CD4-positive, alpha-beta T cell (primary cell): ENCODE measurements around the gene LMTK3. TPM values are rescaled to one million over a fixed set of nuclear protein-coding genes. Genes with fewer than 3 reads are reported as not detected.

Source experiments
- ATAC-seq: fragments of 200-7000 bp; cut with Tn5 transposase; one replicate; pipeline ENCODE4 v1.10.0; 2022; ENCODE audit warnings: mild to moderate bottlenecking; ENCODE audit not compliant: poor library complexity
- CTCF ChIA-PET: fragments of 350-600 bp; sonication (Branson Sonifier 250); formaldehyde crosslinking; loops from one replicate; lab custom pipeline; 2021; ENCODE audit warnings: antibody characterized with exemption, inconsistent platforms; lab: Charles Lee
- POLR2A ChIA-PET: fragments of 350-600 bp; sonication (Branson Sonifier 250); formaldehyde crosslinking; loops from one replicate; lab custom pipeline; 2021; ENCODE audit warnings: antibody characterized with exemption, inconsistent platforms; lab: Charles Lee
- DNase-seq, 14 experiments: peaks; one replicate each; pipeline ENCODE4 v3.0.0-alpha.2; 2013 to 2020; ENCODE audit warnings: mixed read lengths in 2 of 14
- H3K27ac ChIP-seq, 2 donors: one replicate each; pipeline versions ENCODE4 v1.5.1 to v1.7.0; 2013; ENCODE audit warnings: low read length in 2 of 2, low read depth in 1 of 2, mild to moderate bottlenecking in 1 of 2
- H3K27me3 ChIP-seq, 2 experiments: 1 replicate in 1 of 2; 2 replicates in 1 of 2; pipeline versions ENCODE4 v1.6.1 to v1.7.0; 2013; ENCODE audit warnings: low read length in 2 of 2, control low read depth in 1 of 2, mild to moderate bottlenecking in 1 of 2, moderate library complexity in 1 of 2; ENCODE audit not compliant: insufficient read depth in 2 of 2, control insufficient read depth in 1 of 2
- H3K36me3 ChIP-seq: one replicate; pipeline ENCODE4 v1.6.1; 2013; ENCODE audit warnings: low read length, control low read depth; ENCODE audit not compliant: insufficient read depth
- H3K4me1 ChIP-seq: one replicate; pipeline ENCODE4 v1.6.1; 2013; ENCODE audit warnings: low read length, control low read depth; ENCODE audit not compliant: insufficient read depth
- H3K4me3 ChIP-seq: one replicate; pipeline ENCODE4 v1.5.1; 2013; ENCODE audit warnings: mild to moderate bottlenecking, low read length, moderate library complexity
- H3K9me3 ChIP-seq, 2 experiments: 1 replicate in 1 of 2; 2 replicates in 1 of 2; pipeline versions ENCODE4 v1.6.1 to v1.7.0; 2013; ENCODE audit warnings: low read length in 2 of 2, mild to moderate bottlenecking in 2 of 2, control low read depth in 1 of 2, moderate library complexity in 1 of 2; ENCODE audit not compliant: control insufficient read depth in 1 of 2, insufficient read depth in 1 of 2
- H3K27ac Mint-ChIP-seq: one replicate; pipeline ENCODE4 v1.8.0; 2020; ENCODE audit warnings: mixed read lengths
- H3K27me3 Mint-ChIP-seq: one replicate; pipeline ENCODE4 v1.8.0; 2021; ENCODE audit warnings: mixed read lengths
- H3K36me3 Mint-ChIP-seq: one replicate; pipeline ENCODE4 v1.8.0; 2021; ENCODE audit warnings: low read depth, mixed read lengths
- H3K4me1 Mint-ChIP-seq: one replicate; pipeline ENCODE4 v1.8.0; 2021; ENCODE audit warnings: low read depth, mixed read lengths
- H3K4me3 Mint-ChIP-seq: one replicate; pipeline ENCODE4 v1.8.0; 2020; ENCODE audit warnings: mild to moderate bottlenecking, mixed read lengths
- H3K9me3 Mint-ChIP-seq: one replicate; pipeline ENCODE4 v1.8.0; 2020; ENCODE audit warnings: mixed read lengths
- intact Hi-C, 2 experiments: fragments of 100-400 bp; cut with DNase I in 1 of 2; cut with micrococcal nuclease in 1 of 2; formaldehyde crosslinking; loops; one replicate each; pipeline versions ENCODE4 v1.15.1 to v1.9.0; 2023 to 2025; cut with DNase I, micrococcal nuclease
- total RNA-seq, 174 experiments: library from RNA in 2 of 174; stranded (reverse) in 2 of 174; gene quantifications; one replicate each; pipeline ENCODE4 v1.2.3 and lab custom pipeline; 2021 to 2026
- TF ChIP-seq, protein P1 (sequence below): fragments of 200-600 bp; IDR thresholded peaks from one replicate; pipeline ENCODE4 v1.8.0; 2022; ENCODE audit warnings: antibody characterized with exemption, mild to moderate bottlenecking

The LMTK3 gene
- total RNA-seq, 2 experiments from 2014 or later: 15.6 to 18.9 TPM

DNA sequence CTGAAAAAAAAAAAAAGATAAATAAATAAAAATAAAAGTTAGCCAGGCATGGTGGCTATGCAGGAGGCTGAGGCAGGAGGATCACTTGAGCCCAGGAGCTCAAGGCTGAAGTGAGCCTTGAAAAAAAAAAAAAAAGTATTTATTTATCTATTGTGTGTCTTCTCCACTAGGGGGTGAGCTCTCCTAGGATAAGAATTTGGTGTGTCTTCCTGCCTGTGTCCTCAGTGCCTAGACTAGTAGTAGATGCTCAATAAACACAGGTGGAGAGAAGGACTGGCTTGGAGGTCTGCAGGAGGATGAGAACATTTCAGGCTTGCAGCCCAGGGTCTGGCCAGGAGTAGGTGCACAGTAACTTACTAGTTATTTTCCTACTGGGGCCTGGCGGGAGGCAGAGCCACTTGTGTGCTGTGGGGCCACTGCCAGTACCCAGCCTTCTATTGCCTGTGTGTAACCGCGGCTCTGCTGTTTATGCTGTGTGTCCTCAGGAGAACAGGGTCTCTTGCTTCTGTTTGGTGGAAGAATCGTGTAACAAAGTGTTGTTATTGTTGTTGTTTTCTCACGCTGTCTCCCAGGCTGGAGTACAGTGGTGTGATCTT is 5.4 kb downstream of the LMTK3 start:
- Mint-ChIP-seq H3K36me3 (peaks cover 16% of the 10 kb centered on the region), H3K9me3 (no peaks in the 10 kb centered on the region), H3K4me1 (peaks cover 26% of the 10 kb centered on the region), H3K27ac (no peak overlapping the region), H3K4me3 (peak overlapping the region; percentile 16), H3K27me3 (no peaks in the 10 kb centered on the region)
- CTCF ChIA-PET: interaction anchor here (0.6 to 3.7 kb wide), 13 partner anchors 8 to 115 kb away, joined by 3 to 30 read pairs (median 4); partner anchors contain the start of genes KDELR1, RPL18 and SPHK2
- no peaks in the 10 kb centered on the region for H3K27me3 ChIP-seq
- H3K9me3 ChIP-seq: peaks cover 0 to 3% of the 10 kb centered on the region in 2 experiments
- POLR2A ChIA-PET: interaction anchor here (0.6 to 1.0 kb wide), 6 partner anchors 75 to 131 kb away, joined by 3 to 5 read pairs (median 4); no protein-coding TSS in a partner anchor
- TF ChIP-seq, protein P1, sequence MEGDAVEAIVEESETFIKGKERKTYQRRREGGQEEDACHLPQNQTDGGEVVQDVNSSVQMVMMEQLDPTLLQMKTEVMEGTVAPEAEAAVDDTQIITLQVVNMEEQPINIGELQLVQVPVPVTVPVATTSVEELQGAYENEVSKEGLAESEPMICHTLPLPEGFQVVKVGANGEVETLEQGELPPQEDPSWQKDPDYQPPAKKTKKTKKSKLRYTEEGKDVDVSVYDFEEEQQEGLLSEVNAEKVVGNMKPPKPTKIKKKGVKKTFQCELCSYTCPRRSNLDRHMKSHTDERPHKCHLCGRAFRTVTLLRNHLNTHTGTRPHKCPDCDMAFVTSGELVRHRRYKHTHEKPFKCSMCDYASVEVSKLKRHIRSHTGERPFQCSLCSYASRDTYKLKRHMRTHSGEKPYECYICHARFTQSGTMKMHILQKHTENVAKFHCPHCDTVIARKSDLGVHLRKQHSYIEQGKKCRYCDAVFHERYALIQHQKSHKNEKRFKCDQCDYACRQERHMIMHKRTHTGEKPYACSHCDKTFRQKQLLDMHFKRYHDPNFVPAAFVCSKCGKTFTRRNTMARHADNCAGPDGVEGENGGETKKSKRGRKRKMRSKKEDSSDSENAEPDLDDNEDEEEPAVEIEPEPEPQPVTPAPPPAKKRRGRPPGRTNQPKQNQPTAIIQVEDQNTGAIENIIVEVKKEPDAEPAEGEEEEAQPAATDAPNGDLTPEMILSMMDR: peak; percentile 68
- no peak overlapping the region for H3K4me3 ChIP-seq
- H3K4me1 ChIP-seq: peaks cover 28% of the 10 kb centered on the region
- ATAC-seq (peak; percentile 10), DNase-seq (peak in 4 of 14 experiments; percentile 31 to 78 (median 72))
- H3K36me3 ChIP-seq: peaks cover 11% of the 10 kb centered on the region
- H3K27ac ChIP-seq: no peak overlapping the region
- intact Hi-C loops: loop anchor here (1.0 to 10.0 kb wide), 5 partner anchors 78 to 336 kb away; partner anchors contain the start of gene MAMSTR (in 1 of the 2)

DNA sequence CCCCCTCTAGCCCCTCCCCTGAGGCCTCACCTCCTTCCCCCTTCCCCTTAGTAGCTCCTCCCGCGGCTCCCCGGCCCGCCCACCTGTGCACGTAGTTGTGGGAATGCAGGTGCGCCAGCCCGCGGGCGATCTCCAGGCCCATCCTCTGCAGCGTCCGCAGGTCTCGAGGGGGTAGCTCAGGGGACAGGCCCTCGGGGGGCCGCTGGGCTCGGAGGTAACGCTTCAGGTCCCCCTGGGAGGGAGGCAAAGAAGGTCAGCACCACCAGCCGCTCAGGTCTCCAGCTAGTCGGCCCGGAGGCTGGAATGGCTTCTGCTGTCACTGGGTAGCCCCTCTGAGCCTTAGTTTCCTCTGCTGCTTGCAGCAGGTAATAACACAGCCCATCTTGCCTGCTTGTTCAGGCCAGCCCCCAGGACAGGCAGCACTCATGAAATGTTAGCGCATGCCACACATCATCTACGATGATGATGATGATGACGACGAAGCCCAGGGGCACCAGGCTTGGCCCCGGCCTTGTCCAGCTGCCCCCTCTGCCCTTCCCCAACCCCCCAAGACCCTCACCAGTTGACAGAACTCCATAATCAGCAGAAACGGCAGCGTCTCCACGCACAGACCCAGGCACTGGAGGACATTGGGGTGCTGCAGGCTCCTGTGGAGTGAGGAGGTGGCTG is 9.2 kb downstream of the LMTK3 start:
- Mint-ChIP-seq H3K27ac (no peak overlapping the region), H3K36me3 (peaks cover 6% of the 10 kb centered on the region), H3K9me3 (no peaks in the 10 kb centered on the region), H3K4me3 (peak overlapping the region; percentile 67), H3K27me3 (peaks cover 5% of the 10 kb centered on the region), H3K4me1 (peaks cover 24% of the 10 kb centered on the region)
- intact Hi-C loops: loop anchor here (1.0 to 10.0 kb wide), 2 partner anchors 9 to 212 kb away; partner anchors contain the start of gene MAMSTR (in 1 of the 2)
- POLR2A ChIA-PET: interaction anchor here (0.6 to 1.0 kb wide), 3 partner anchors 8 to 117 kb away, joined by 3 to 4 read pairs (median 4); partner anchors contain the start of genes RPL18 and SPHK2
- DNase-seq: peak in 7 of 14 experiments; percentile 52 to 77 (median 66)
- Histone ChIP-seq H3K4me1 (peaks cover 37% of the 10 kb centered on the region), H3K4me3 (peak overlapping the region; percentile 34), H3K27me3 (peaks cover 0 to 13% of the 10 kb centered on the region in 2 experiments), H3K9me3 (peaks cover 0 to 8% of the 10 kb centered on the region in 2 experiments), H3K36me3 (no peaks in the 10 kb centered on the region), H3K27ac (peak overlapping the region in 1 of 2 donors; percentile 41)
- TF ChIP-seq, protein P1: no peak
- no peak for ATAC-seq
- CTCF ChIA-PET: interaction anchor here (0.6 to 1.5 kb wide), 4 partner anchors 12 to 191 kb away, joined by 3 to 6 read pairs (median 4); no protein-coding TSS in a partner anchor
